Activated B cell treated with CpG ODN at 0.5 μM for 24 hours (primary cell): ENCODE results near the gene HSPA4L. TPM values are rescaled to one million over a fixed set of nuclear protein-coding genes. Genes with fewer than 3 reads are reported as not detected.

Source experiments
- ATAC-seq: fragments of 200-7000 bp; cut with Tn5 transposase; one replicate; pipeline ENCODE4 v1.10.0; 2021; ENCODE audit warnings: low read depth, mild to moderate bottlenecking, moderate library complexity
- CTCF ChIA-PET: fragments of 350-600 bp; sonication (Branson Sonifier 250); formaldehyde crosslinking; loops from one replicate; lab custom pipeline; 2021; ENCODE audit warnings: antibody characterized with exemption; lab: Charles Lee
- POLR2A ChIA-PET: fragments of 350-600 bp; sonication (Branson Sonifier 250); formaldehyde crosslinking; loops from one replicate; lab custom pipeline; 2021; ENCODE audit warnings: antibody characterized with exemption; lab: Charles Lee
- DNase-seq: peaks from one replicate; pipeline ENCODE4 v3.0.0; 2022
- H3K27ac Mint-ChIP-seq: one replicate; pipeline ENCODE4 v1.8.0; 2020; ENCODE audit warnings: mixed read lengths
- H3K27me3 Mint-ChIP-seq: one replicate; pipeline ENCODE4 v1.8.0; 2021; ENCODE audit warnings: mixed read lengths
- H3K36me3 Mint-ChIP-seq: one replicate; pipeline ENCODE4 v1.8.0; 2021; ENCODE audit warnings: low read depth, mixed read lengths
- H3K4me1 Mint-ChIP-seq: one replicate; pipeline ENCODE4 v1.8.0; 2021; ENCODE audit warnings: mixed read lengths
- H3K4me3 Mint-ChIP-seq: one replicate; pipeline ENCODE4 v1.8.0; 2020; ENCODE audit warnings: mild to moderate bottlenecking, mixed read lengths
- H3K9me3 Mint-ChIP-seq: one replicate; pipeline ENCODE4 v1.8.0; 2020; ENCODE audit warnings: mixed read lengths
- CTCF ChIP-seq: fragments of 200-600 bp; IDR thresholded peaks from one replicate; pipeline ENCODE4 v1.8.0; 2022; ENCODE audit warnings: antibody characterized with exemption, mild to moderate bottlenecking
- intact Hi-C: fragments of 100-400 bp; cut with micrococcal nuclease; formaldehyde crosslinking; loops from one replicate; pipeline ENCODE4 v1.15.1; 2024
- total RNA-seq: library from RNA; stranded (reverse); gene quantifications from 2 replicates; pipeline ENCODE4 v1.2.3, GENCODE V29; 2022

The HSPA4L gene
- total RNA-seq, 1 donor from 2014 or later = 0.13 TPM

GRCh38 chr4:127747883-127748282 lies 34.2 kb upstream of the HSPA4L start:
- ATAC-seq = no peak

GRCh38 chr4:127748957-127749356 lies 33.2 kb upstream of the HSPA4L start:
- no peaks in the 10 kb centered on the region for H3K4me1 Mint-ChIP-seq
- ATAC-seq (no peak), DNase-seq (no peak)
- ChIA-PET POLR2A (no interaction called here), CTCF (no interaction called here)
- no peak overlapping the region for H3K4me3 Mint-ChIP-seq
- intact Hi-C loops = no loop called here
- no peak for TF ChIP-seq CTCF
- H3K27ac Mint-ChIP-seq = no peak overlapping the region
- peaks cover 15% of the 10 kb centered on the region for H3K27me3 Mint-ChIP-seq
- H3K9me3 Mint-ChIP-seq = peaks cover 8% of the 10 kb centered on the region
- no peaks in the 10 kb centered on the region for H3K36me3 Mint-ChIP-seq

More at GRCh38 chr4:127747883-127748282, 34.2 kb upstream of the HSPA4L start:
- H3K27ac Mint-ChIP-seq = no peak overlapping the region
- peaks cover 8% of the 10 kb centered on the region for H3K9me3 Mint-ChIP-seq
- no peaks in the 10 kb centered on the region for H3K4me1 Mint-ChIP-seq
- CTCF ChIA-PET = no interaction called here
- no peaks in the 10 kb centered on the region for H3K36me3 Mint-ChIP-seq
- POLR2A ChIA-PET = no interaction called here
- TF ChIP-seq CTCF = no peak
- intact Hi-C loops = no loop called here
- H3K27me3 Mint-ChIP-seq = peaks cover 15% of the 10 kb centered on the region
- H3K4me3 Mint-ChIP-seq = no peak overlapping the region
- no peak for DNase-seq

- CTCF ChIA-PET = no interaction called here
- H3K9me3 Mint-ChIP-seq = peaks cover 9% of the 10 kb centered on the region
- H3K4me3 Mint-ChIP-seq = no peak overlapping the region
- H3K27ac Mint-ChIP-seq = no peak overlapping the region
- H3K36me3 Mint-ChIP-seq = no peaks in the 10 kb centered on the region
- intact Hi-C loops = no loop called here
- no peak for TF ChIP-seq CTCF
- POLR2A ChIA-PET = no interaction called here
- H3K4me1 Mint-ChIP-seq = no peaks in the 10 kb centered on the region
- ATAC-seq (no peak), DNase-seq (no peak)
- H3K27me3 Mint-ChIP-seq = no peaks in the 10 kb centered on the region
Measured at GRCh38 chr4:127756906-127757305, 25.2 kb upstream of the HSPA4L start.

- no peaks in the 10 kb centered on the region for H3K4me1 Mint-ChIP-seq
- H3K9me3 Mint-ChIP-seq = peaks cover 9% of the 10 kb centered on the region
- ChIA-PET POLR2A (no interaction called here), CTCF (no interaction called here)
- H3K27ac Mint-ChIP-seq = no peak overlapping the region
- no peak overlapping the region for H3K4me3 Mint-ChIP-seq
- H3K36me3 Mint-ChIP-seq = no peaks in the 10 kb centered on the region
- ATAC-seq = no peak
- no peak for DNase-seq
- intact Hi-C loops = no loop called here
- TF ChIP-seq CTCF = no peak
- no peaks in the 10 kb centered on the region for H3K27me3 Mint-ChIP-seq
Measured at GRCh38 chr4:127759228-127759820, 22.8 kb upstream of the HSPA4L start.

GRCh38 chr4:127759893-127760292 lies 22.2 kb upstream of the HSPA4L start:
- Mint-ChIP-seq H3K27me3 (no peaks in the 10 kb centered on the region), H3K4me1 (no peaks in the 10 kb centered on the region), H3K27ac (no peak overlapping the region), H3K36me3 (no peaks in the 10 kb centered on the region), H3K4me3 (no peak overlapping the region), H3K9me3 (peaks cover 9% of the 10 kb centered on the region)
- DNase-seq (no peak), ATAC-seq (no peak)
- POLR2A ChIA-PET = no interaction called here
- intact Hi-C loops = no loop called here
- TF ChIP-seq CTCF = no peak
- CTCF ChIA-PET = no interaction called here
